ENCODE results near the gene MYO10. TPM values are rescaled to one million over a fixed set of nuclear protein-coding genes. Genes with fewer than 3 reads are reported as not detected.

MYO10 gene
- total and polyA plus RNA-seq, 2 of the 8 experiments (the other 6 are each of a cell fraction or from before 2014, with no cell fraction given), result 21.5 to 107 TPM

GRCh38 chr5:16903480-16904300 lies 32.4 kb downstream of the MYO10 start (continued):
- no peak for TF ChIP-seq ATF3 (IDR thresholded peaks at IDR 0.05; ENCODE audit: insufficient read depth, low read depth, low read length)
- no peak for TF ChIP-seq RNF2 (IDR thresholded peaks at IDR 0.05; ENCODE audit: borderline replicate concordance, low read depth, low read length, missing control alignments, poor library complexity, severe bottlenecking)
- no peak for TF ChIP-seq RBBP5 (IDR thresholded peaks at IDR 0.05; ENCODE audit: borderline replicate concordance, low read depth, low read length)
- TF ChIP-seq POLR2AphosphoS5 (IDR thresholded peaks at IDR 0.05; ENCODE audit: low read depth, low read length), result no peak
- TF ChIP-seq NRF1 (IDR thresholded peaks at IDR 0.05; ENCODE audit: low read depth, low read length), result no peak
